Dendritic cell treated with granulocyte-macrophage colony-stimulating factor and Interleukin-4, amounts not matched to agents 40 ng/mL and 50 ng/mL, for 4 days (primary cell): ENCODE results near the gene ADD1.
"Not testable (repeated sequence)": the region's sequence is repeated elsewhere in the genome, so short reads cannot be mapped to it uniquely, and the experiment has no call there.

Source experiments
- H3K27ac Mint-ChIP-seq: one replicate; pipeline ENCODE4 v1.8.0; 2022; ENCODE audit warnings: mild to moderate bottlenecking, mixed read lengths
- H3K27me3 Mint-ChIP-seq: one replicate; pipeline ENCODE4 v1.8.0; 2022; ENCODE audit warnings: mild to moderate bottlenecking, mixed read lengths
- H3K36me3 Mint-ChIP-seq: one replicate; pipeline ENCODE4 v1.8.0; 2022; ENCODE audit warnings: low read depth, mixed read lengths
- H3K4me1 Mint-ChIP-seq: one replicate; pipeline ENCODE4 v1.8.0; 2022; ENCODE audit warnings: low read depth, mixed read lengths
- H3K4me3 Mint-ChIP-seq: one replicate; pipeline ENCODE4 v1.8.0; 2022; ENCODE audit warnings: mild to moderate bottlenecking, moderate library complexity, mixed read lengths
- H3K9me3 Mint-ChIP-seq: one replicate; pipeline ENCODE4 v1.8.0; 2022; ENCODE audit warnings: mixed read lengths
- intact Hi-C: fragments of 100-400 bp; cut with micrococcal nuclease; formaldehyde crosslinking; loops from one replicate; pipeline ENCODE4 v1.15.0; 2022

Gene ADD1

DNA sequence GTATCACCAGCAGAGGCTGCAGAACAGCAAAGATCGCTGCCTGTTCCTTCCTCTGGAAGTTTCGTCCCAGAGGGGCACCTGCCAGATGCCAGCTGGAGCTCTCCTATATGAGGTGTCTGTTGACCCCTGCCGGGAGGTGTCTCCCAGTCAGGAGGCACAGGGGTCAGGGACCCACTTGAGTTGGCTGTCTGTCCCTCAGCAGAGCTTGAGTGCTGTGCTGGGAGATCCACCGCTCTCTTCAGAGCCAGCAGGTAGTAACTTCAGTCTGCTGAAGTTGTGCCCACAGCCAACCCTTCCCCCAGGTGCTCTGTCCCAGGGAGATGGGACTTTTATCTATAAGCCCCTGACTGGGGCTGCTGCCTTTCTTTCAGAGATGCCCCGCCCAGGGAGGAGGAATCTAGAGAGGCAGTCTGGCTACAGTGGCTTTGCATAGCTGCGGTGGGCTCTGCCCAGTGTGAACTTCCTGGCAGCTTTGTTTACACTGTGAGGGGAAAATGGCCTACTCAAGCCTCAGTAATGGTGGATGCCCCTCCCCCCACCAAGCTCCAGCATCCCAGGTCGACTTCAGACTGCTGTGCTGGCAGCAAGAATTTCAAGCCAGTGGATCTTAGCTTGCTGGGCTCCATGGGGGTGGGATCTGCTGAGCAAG, 78.9 kb downstream of the ADD1 start:
- H3K27me3 Mint-ChIP-seq, H3K4me3 Mint-ChIP-seq, intact Hi-C loops, H3K9me3 Mint-ChIP-seq: not testable (repeated sequence)
- Mint-ChIP-seq H3K27ac (peak overlapping the region; percentile 36), H3K36me3 (peaks cover 99% of the 10 kb centered on the region), H3K4me1 (peaks cover 17% of the 10 kb centered on the region)

DNA sequence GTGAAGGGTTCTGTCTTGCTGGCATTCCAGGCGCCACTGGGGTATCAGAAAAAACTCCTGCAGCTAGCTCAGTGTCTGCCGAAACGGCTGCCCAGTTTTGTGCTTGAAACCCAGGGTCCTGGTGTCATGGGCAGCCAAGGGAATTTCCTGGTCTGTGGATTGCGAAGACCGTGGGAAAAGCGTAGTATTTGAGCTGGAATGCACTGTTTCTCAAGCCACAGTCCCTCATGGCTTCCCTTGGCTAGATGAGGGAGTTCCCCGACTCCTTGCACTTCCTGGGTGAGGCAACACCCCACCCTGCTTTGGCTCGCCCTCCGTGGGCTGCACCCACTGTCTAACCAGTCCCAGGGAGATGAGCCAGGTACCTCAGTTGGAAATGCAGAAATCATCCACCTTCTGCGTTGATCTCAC, 79.5 kb downstream of the ADD1 start:
- Mint-ChIP-seq H3K9me3 (no peaks in the 10 kb centered on the region), H3K27me3 (no peaks in the 10 kb centered on the region), H3K4me1 (peaks cover 14% of the 10 kb centered on the region), H3K36me3 (peaks cover 99% of the 10 kb centered on the region), H3K4me3 (no peak overlapping the region), H3K27ac (no peak overlapping the region)
- intact Hi-C loops: no loop called here

DNA sequence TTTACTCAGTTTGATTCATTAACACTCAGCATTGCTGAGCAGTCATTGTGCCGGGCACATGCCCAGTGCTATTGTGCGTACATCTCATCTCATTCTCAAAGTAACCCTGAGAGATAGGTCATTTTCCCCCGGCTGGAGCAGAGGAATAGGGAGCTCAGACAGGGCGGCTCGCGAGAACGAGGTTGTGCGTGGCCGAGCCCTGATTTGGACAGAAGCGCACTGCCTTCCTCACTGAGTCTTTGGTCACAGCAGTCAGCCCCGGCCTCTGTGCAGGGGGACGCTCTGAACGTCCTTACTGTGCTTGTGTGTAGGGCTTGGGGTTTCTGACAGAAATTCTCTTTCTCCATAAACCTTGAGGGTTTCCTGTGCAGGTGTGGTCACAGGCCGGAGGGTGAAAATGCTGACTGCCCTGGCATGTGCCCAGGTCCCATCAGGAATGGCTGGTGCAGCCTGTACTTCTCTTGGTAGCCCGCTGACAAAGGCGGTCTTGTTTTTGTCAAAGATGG, 80.1 kb downstream of the ADD1 start:
- no peak overlapping the region for H3K27ac Mint-ChIP-seq
- intact Hi-C loops: no loop called here
- H3K36me3 Mint-ChIP-seq: peaks cover 99% of the 10 kb centered on the region
- no peaks in the 10 kb centered on the region for H3K9me3 Mint-ChIP-seq
- no peak overlapping the region for H3K4me3 Mint-ChIP-seq
- no peaks in the 10 kb centered on the region for H3K27me3 Mint-ChIP-seq
- H3K4me1 Mint-ChIP-seq: peaks cover 12% of the 10 kb centered on the region

DNA sequence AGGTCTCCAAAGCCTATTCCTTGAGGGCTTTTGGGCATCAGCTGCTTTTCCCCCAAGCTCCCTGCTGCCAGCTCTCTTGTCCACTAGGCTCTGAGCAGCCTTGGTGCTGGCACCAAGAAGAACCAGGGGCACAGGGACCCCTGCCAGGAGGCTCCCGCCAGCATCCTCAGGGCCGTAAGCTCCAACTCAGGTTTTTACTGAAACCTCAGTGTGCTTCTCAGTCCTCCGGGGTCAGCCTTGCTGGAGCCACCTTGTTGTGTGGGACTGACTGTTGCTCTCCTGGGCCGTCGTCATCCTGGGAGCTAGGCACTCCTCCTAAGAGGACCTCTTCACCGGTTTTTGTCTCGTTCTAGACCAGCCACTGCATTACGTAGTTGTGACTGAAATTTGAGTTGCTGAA, 80.6 kb downstream of the ADD1 start:
- no peak overlapping the region for H3K4me3 Mint-ChIP-seq
- H3K36me3 Mint-ChIP-seq: peaks cover 99% of the 10 kb centered on the region
- H3K27ac Mint-ChIP-seq: no peak overlapping the region
- H3K27me3 Mint-ChIP-seq: no peaks in the 10 kb centered on the region
- peaks cover 12% of the 10 kb centered on the region for H3K4me1 Mint-ChIP-seq
- intact Hi-C loops: no loop called here
- no peaks in the 10 kb centered on the region for H3K9me3 Mint-ChIP-seq

DNA sequence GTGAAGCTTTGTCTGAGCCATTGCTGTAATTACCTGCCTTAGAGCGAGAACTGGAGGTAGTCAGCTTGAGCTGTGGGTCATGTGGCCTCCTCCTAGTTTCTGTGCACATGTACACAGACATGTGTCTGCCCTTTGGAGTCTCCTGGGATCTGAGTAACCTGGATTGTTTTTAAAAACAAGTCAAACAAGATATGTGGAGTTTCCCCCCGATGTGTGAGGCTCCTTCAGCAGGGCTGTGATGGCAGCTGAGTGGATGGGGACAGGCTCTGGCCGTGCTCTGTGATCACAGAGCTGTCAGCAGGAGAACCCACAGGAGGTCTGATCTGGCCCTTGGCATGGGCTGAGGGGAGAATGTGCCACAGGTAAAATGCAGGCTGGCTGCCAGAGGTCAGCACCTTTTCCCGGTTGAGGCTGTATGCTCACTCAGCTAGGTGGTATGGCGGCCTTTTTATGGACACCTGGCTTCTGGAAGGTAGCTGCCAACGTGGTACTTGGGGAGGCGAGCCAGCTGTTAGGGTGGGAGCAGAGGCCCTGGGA, 81.2 kb downstream of the ADD1 start:
- Mint-ChIP-seq H3K4me3 (no peak overlapping the region), H3K27ac (no peak overlapping the region), H3K36me3 (peaks cover 99% of the 10 kb centered on the region), H3K9me3 (no peaks in the 10 kb centered on the region), H3K27me3 (no peaks in the 10 kb centered on the region), H3K4me1 (peaks cover 12% of the 10 kb centered on the region)
- intact Hi-C loops: no loop called here

DNA sequence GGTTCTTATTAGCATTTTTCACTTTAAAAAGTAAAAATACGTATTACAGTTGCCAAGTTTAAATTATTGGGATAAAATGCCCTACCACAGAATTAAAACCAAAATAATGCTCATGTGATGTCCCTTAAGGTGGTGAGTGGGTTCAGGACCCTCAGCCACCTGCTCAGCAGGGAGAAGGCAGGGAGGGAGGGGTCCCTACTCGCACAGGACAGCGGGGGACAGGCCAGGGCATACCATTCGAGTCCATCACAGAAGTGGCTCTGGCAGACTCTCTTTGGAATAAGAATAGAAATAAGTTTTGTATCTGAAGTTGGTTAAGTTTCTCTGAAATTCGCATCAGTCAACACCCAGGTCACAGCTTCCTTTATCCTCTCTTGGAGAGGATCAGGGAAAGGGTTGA, 81.9 kb downstream of the ADD1 start:
- no peaks in the 10 kb centered on the region for H3K27me3 Mint-ChIP-seq
- peaks cover 99% of the 10 kb centered on the region for H3K36me3 Mint-ChIP-seq
- no peak overlapping the region for H3K27ac Mint-ChIP-seq
- no peaks in the 10 kb centered on the region for H3K9me3 Mint-ChIP-seq
- H3K4me1 Mint-ChIP-seq: peaks cover 13% of the 10 kb centered on the region
- intact Hi-C loops: no loop called here
- no peak overlapping the region for H3K4me3 Mint-ChIP-seq

DNA sequence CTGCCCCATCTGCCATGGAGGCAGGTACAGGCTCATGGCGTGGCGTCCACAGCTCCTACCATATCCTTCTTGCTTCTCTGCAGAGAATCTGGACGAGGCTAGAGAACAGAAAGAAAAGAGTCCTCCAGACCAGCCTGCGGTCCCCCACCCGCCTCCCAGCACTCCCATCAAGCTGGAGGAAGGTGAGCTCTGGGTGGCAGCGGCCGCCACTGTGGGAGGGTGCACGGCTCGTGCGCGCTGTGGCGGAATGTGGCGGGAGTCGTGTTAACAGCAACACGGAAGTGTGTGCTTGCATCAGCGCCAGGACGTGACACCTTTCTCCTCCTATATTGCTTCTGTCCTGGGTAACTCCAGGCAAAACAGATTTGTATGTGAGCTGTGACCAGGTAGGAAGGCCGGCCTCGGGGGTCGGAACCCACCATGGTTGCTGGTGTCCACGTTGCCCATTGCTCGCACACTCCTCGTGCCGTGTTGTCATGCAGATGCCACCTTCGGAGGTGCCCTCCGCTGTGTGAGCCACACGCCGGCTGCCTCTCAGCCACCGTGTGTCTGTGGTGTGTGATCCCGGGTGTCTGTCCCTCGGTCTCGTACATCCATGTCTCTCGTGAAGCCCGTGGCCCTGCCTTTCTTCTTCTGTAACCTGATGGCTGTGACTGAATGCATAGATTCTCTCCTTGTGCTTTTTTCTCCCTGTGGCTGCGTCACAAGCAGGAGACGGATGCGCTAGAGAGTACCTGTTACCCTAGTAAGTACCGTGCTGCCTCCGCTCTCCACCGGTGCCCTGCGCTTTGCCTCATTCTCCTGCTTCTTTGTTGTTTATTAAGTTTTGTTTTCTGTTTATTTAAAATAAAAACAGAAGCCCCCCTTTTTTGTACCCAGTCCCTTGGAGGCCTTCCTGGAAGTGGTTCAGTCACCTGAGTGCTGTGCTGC, 82.6 kb downstream of the ADD1 start:
- H3K36me3 Mint-ChIP-seq: peaks cover 100% of the 10 kb centered on the region
- peaks cover 20% of the 10 kb centered on the region for H3K4me1 Mint-ChIP-seq
- intact Hi-C loops: no loop called here
- no peak overlapping the region for H3K27ac Mint-ChIP-seq
- H3K27me3 Mint-ChIP-seq: no peaks in the 10 kb centered on the region
- H3K4me3 Mint-ChIP-seq: no peak overlapping the region
- no peaks in the 10 kb centered on the region for H3K9me3 Mint-ChIP-seq

DNA sequence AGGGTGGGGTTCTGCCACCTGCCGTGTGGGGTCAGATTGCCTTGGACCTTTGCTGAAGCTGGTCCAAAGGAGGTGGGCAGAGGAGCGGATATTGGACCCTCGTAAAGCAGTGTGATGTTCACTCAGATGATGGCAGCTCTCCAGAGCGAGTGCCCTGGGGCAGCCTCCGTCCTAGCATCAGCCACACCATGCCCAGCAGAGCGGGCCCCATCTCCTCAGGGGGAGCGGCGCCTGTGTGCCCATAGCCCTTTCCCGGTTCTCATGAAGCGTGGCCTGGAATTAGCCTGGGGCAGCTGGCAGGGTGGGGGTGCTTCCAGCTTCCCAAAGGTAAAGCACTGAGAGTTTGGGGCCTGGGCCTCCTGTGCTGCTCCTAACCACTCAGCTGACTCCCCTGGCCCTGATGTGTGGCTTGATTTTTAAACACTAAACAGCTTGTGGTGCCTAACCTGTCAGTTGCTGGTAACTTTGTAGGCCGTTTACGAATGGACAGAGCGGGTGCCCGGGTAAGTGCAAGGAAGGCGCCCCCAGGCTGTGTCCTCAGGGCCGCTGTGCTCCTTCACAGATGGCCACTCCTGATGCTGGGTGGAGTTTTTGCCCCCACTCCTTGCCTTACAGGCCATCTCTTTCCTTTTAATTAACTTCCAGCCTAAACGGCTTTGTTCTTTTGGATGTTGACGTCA, 83.5 kb downstream of the ADD1 start:
- no peaks in the 10 kb centered on the region for H3K27me3 Mint-ChIP-seq
- peaks cover 94% of the 10 kb centered on the region for H3K36me3 Mint-ChIP-seq
- H3K4me1 Mint-ChIP-seq: peaks cover 20% of the 10 kb centered on the region

DNA sequence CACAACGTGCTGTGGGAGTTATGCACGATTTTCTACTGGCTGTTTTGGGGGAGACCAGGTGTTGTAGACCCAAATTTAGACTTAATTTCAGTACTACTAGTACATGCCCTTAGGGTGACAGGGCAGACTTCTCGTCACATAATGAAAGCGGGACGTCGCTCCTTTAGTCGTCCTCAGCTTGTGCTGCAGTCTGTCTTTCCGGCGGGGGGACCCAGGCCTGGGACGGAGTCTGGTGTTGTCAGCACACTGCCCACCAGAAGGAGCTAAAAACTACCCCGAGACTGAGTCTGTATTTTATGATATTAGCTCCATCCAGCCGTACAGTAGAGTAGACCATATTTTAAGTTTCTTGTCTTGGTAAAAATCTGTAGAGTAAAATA, 84.0 kb downstream of the ADD1 start:
- intact Hi-C loops: no loop called here
- H3K27me3 Mint-ChIP-seq: no peaks in the 10 kb centered on the region
- no peak overlapping the region for H3K27ac Mint-ChIP-seq
- no peak overlapping the region for H3K4me3 Mint-ChIP-seq
- H3K36me3 Mint-ChIP-seq: peaks cover 89% of the 10 kb centered on the region
- H3K9me3 Mint-ChIP-seq: no peaks in the 10 kb centered on the region
- H3K4me1 Mint-ChIP-seq: peaks cover 21% of the 10 kb centered on the region

More for the DNA sequence above, 83.5 kb downstream of the ADD1 start:
- H3K4me3 Mint-ChIP-seq: no peak overlapping the region
- intact Hi-C loops: no loop called here
- H3K27ac Mint-ChIP-seq: no peak overlapping the region
- H3K9me3 Mint-ChIP-seq: no peaks in the 10 kb centered on the region

DNA sequence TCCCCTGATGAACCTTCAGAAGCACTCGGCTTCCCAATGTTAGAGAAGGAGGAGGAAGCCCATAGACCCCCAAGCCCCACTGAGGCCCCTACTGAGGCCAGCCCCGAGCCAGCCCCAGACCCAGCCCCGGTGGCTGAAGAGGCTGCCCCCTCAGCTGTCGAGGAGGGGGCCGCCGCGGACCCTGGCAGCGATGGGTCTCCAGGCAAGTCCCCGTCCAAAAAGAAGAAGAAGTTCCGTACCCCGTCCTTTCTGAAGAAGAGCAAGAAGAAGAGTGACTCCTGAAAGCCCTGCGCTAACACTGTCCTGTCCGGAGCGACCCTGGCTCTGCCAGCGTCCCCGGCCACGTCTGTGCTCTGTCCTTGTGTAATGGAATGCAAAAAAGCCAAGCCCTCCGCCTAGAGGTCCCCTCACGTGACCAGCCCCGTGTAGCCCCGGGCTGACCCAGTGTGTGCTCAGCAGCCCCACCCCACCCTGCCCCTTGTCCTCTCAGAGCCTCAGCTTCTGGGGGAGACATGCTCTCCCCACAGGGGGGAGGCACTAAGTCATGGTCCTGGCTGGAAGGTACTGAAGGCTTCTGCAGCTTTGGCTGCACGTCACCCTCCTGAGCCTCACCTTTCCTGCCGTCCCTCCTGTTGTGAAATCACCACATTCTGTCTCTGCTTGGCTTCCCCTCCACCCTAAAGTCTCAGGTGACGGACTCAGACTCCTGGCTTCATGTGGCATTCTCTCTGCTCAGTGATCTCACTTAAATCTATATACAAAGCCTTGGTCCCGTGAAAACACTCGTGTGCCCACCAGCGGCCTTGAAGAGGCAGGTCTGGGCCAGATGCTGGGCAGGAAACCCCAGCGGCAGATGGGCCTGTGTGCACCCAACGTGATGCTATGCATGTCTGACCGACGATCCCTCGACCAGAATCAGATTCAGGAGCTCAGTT, 84.9 kb downstream of the ADD1 start:
- H3K36me3 Mint-ChIP-seq: peaks cover 87% of the 10 kb centered on the region
- no peaks in the 10 kb centered on the region for H3K9me3 Mint-ChIP-seq
- H3K4me3 Mint-ChIP-seq: no peak overlapping the region
- no peak overlapping the region for H3K27ac Mint-ChIP-seq
- peaks cover 30% of the 10 kb centered on the region for H3K4me1 Mint-ChIP-seq
- intact Hi-C loops: no loop called here
- H3K27me3 Mint-ChIP-seq: no peaks in the 10 kb centered on the region

DNA sequence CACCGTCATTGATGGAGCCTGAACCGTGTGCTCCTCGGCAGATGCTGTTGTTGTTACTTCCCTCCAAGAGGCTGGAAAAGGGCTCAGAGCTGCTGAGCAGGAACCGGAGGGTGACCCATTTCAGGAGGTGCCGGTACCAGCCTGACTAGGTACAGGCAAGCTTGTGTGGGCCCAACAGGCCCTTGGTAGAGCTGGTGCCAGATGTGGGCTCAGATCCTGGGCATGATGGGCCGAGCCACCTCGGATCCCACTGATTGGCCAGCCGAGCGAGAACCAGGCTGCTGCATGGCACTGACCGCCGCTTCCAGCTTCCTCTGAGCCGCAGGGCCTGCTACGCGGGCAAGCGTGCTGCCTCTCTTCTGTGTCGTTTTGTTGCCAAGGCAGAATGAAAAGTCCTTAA, 85.8 kb downstream of the ADD1 start:
- H3K4me1 Mint-ChIP-seq: peaks cover 32% of the 10 kb centered on the region
- intact Hi-C loops: no loop called here
- no peaks in the 10 kb centered on the region for H3K9me3 Mint-ChIP-seq
- no peak overlapping the region for H3K27ac Mint-ChIP-seq
- H3K27me3 Mint-ChIP-seq: no peaks in the 10 kb centered on the region
- no peak overlapping the region for H3K4me3 Mint-ChIP-seq
- peaks cover 78% of the 10 kb centered on the region for H3K36me3 Mint-ChIP-seq

DNA sequence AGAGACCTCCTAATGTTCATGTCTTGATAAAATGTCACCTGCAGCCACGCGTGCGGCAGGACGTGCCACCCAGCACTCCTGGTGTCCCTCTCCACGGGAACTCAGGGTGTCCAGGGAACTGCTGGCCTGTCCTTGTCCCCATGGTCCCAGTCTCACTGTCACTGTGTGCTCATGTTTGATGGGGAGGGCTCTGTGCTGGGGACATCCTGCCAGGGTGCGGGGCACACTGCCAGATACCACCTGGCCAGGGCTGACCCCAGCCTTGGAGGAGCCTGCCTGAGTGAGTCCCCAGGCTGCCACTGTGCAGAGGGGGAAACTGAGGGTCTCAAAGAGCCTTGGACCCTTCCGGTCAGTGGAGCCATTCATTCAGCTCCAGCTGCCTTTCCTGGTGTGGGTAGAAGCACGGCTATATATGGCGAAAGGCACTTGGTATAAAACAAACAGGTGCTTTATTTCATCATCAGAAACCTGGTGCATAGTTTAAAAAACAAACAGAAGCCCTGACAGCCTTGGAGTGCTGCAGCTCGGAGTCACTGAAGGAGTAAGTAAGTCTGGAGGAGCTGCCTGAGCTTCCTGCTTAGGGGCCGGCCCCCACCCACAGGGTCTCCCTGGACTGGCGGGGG, 86.6 kb downstream of the ADD1 start:
- no peaks in the 10 kb centered on the region for H3K27me3 Mint-ChIP-seq
- H3K27ac Mint-ChIP-seq: peak overlapping the region; percentile 75
- no peak overlapping the region for H3K4me3 Mint-ChIP-seq
- peaks cover 70% of the 10 kb centered on the region for H3K36me3 Mint-ChIP-seq
- intact Hi-C loops: loop anchor here (5.0 to 10.0 kb wide), 3 partner anchors 85 to 173 kb away; partner anchors contain the start of genes ADD1 and TNIP2
- no peaks in the 10 kb centered on the region for H3K9me3 Mint-ChIP-seq
- H3K4me1 Mint-ChIP-seq: peaks cover 32% of the 10 kb centered on the region
